ENCODE data around the gene METTL16.

- TF ChIP-seq CTCF (conservative IDR thresholded peaks at IDR 0.05; ENCODE audit: low read length) (no peak), EZH2phosphoT487 (IDR thresholded peaks at IDR 0.05; ENCODE audit: borderline replicate concordance) (no peak)
Observed at GRCh38 chr17:2545393-2545792, 33.7 kb upstream of the METTL16 start.
